T-helper 17 cell (primary cell): Measurements from ENCODE around the gene CD80. TPM values are rescaled to one million over a fixed set of nuclear protein-coding genes. Genes with fewer than 3 reads are reported as not detected.

Source experiments
- ATAC-seq: fragments of 150-1000 bp; cut with Tn5 transposase; 2 replicates; pipeline ENCODE4 v1.10.0; 2021; ENCODE audit warnings: mild to moderate bottlenecking, moderate library complexity
- DNase-seq, 3 donors: peaks; one replicate each; pipeline versions ENCODE4 v3.0.0 to v3.0.0-alpha.2; 2020 to 2021
- H3K9me3 ChIP-seq: one replicate; pipeline ENCODE4 v1.7.0; 2013; ENCODE audit warnings: low read length, mild to moderate bottlenecking; ENCODE audit not compliant: control insufficient read depth, poor library complexity, severe bottlenecking
- H3K27ac Mint-ChIP-seq: one replicate; pipeline ENCODE4 v1.8.0; 2022; ENCODE audit warnings: mild to moderate bottlenecking, moderate library complexity, mixed read lengths
- H3K27me3 Mint-ChIP-seq: one replicate; pipeline ENCODE4 v1.8.0; 2022; ENCODE audit warnings: mixed read lengths
- H3K36me3 Mint-ChIP-seq: one replicate; pipeline ENCODE4 v1.8.0; 2022; ENCODE audit warnings: low read depth, mixed read lengths
- H3K4me1 Mint-ChIP-seq: one replicate; pipeline ENCODE4 v1.8.0; 2022; ENCODE audit warnings: mild to moderate bottlenecking, mixed read lengths
- H3K4me3 Mint-ChIP-seq: one replicate; pipeline ENCODE4 v1.8.0; 2022; ENCODE audit warnings: mild to moderate bottlenecking, moderate library complexity, mixed read lengths
- total RNA-seq, 4 donors: library from RNA in 2 of 4; stranded (reverse) in 2 of 4; gene quantifications; one replicate each; pipeline ENCODE4 v1.2.3 and lab custom pipeline; 2022 to 2026

The CD80 gene
- total RNA-seq, 2 donors from 2014 or later, result 13.9 to 14.1 TPM

DNA sequence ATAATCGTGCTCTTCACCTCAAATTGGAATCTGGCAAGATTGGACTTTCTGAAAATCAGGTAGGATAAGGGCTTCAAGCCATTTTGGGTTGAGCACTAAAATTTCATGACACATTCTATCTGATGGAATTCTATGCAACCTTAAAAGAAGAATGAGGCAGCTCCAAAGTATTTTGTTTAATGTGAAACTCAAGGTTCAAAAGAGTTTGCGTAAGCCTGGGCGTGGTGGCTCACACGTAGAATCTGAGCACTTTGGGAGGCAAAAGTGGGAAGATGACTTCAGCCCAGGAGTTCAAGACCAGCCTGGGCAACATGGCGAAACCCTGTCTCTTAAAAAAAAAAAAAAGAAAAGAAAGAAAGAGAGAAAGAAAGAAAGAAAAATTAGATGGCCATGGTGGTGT is 34.7 kb upstream of the CD80 start:
- H3K27me3 Mint-ChIP-seq, result peaks cover 29% of the 10 kb centered on the region
- H3K4me3 Mint-ChIP-seq, result no peak overlapping the region
- peaks cover 13% of the 10 kb centered on the region for H3K4me1 Mint-ChIP-seq
- H3K27ac Mint-ChIP-seq, result no peak overlapping the region
- H3K36me3 Mint-ChIP-seq, result peaks cover 2% of the 10 kb centered on the region
- H3K9me3 ChIP-seq, result no peaks in the 10 kb centered on the region
- ATAC-seq (no peak), DNase-seq (no peak)

DNA sequence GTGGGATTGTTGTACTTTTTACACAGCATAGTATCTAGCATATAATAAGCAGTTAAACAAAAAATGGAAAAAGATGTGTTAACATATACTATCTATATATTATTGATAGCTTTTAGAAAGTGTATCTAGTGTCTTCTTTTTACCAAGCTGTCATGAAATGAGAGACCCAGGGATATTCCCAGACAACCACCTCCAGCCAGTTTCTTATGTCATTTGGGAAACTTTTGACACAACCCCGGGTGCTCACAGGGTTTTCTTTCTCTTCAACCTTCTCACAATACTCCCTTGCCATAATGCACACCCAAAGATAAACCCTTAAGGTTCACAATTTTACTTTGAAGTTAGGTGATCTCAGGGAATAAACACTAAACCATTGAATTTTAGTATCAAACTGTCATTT is 33.4 kb upstream of the CD80 start:
- DNase-seq, result no peak
- Mint-ChIP-seq H3K4me3 (no peak overlapping the region), H3K36me3 (no peaks in the 10 kb centered on the region), H3K4me1 (peaks cover 10% of the 10 kb centered on the region), H3K27me3 (peaks cover 24% of the 10 kb centered on the region), H3K27ac (no peak overlapping the region)
- H3K9me3 ChIP-seq, result no peaks in the 10 kb centered on the region
- no peak for ATAC-seq

DNA sequence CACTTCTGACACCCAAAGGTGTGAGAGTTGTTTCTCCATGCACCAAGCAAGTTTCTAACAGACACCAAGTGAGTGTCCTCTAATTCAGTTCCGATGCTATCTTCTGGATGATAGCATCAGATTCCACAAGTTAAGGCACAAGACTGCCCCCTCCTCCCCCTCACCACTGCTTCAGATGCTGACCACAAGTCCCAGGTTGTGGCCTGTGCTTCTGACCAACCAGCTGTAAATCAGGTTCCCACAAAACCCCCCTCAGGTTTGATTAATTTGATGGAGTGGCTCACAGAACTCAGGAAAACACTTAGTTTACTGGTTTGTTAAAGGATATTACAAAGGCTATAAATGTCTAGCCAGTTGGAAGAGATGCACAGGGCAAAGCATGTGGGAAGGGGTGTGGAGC is 31.3 kb upstream of the CD80 start:
- no peak for DNase-seq
- H3K4me1 Mint-ChIP-seq, result peaks cover 13% of the 10 kb centered on the region
- no peak for ATAC-seq
- no peak overlapping the region for H3K27ac Mint-ChIP-seq
- peaks cover 24% of the 10 kb centered on the region for H3K27me3 Mint-ChIP-seq
- H3K36me3 Mint-ChIP-seq, result no peaks in the 10 kb centered on the region
- no peak overlapping the region for H3K4me3 Mint-ChIP-seq
- H3K9me3 ChIP-seq, result no peaks in the 10 kb centered on the region

DNA sequence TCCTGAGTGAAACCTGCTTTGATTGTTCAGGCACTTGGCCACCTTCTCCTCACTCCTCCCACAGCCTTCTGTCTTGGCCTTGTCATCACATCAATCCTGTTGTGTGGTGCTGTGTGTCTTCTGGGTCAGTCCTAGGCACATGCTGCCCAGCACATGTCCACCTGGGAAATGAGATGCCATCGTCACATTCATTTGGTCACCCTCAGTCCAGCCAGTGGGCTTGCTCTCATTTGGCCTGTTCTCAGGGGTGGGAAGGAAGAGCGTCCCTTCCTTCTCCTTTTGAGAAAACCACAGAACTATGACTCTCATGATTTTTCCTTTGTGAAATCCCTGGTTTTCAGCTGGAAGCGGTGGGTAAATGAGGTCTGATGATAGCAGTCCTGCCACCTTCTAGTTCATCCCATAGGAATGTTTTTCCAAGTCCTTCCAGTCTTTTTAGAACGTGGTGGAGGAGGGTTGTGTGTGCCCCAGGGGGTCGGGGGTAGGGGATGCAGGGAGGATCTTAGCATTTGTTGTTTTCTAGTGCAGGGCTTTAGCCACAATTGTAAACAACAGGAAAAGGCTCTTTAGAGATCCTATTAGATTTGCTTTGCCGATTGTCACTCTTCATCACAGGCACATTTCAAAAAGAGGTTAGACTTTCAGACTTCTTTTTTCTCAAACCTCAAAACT is 29.8 kb upstream of the CD80 start:
- Mint-ChIP-seq H3K36me3 (no peaks in the 10 kb centered on the region), H3K27me3 (peaks cover 24% of the 10 kb centered on the region), H3K4me1 (peaks cover 13% of the 10 kb centered on the region), H3K4me3 (no peak overlapping the region), H3K27ac (peak overlapping the region; percentile 14)
- no peak for ATAC-seq
- no peaks in the 10 kb centered on the region for H3K9me3 ChIP-seq
- no peak for DNase-seq

DNA sequence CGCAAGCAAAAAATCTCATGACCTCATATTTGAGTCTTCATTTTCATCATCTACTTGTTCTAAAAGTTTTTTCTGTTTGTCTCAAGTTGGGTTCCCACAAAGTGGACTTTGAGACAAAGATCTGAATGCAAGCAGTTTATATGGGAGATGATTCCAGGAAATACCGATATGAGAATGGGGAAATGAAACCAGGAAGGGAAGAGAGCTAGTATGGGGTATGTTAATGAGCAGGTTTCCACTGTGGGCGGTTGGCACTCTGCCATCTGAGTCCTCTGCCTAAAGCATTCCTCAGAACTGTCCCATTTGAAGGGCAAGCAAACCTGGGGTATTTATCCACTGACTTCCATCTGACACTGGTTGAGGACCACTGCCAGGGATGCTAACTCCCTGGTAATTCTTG is 28.7 kb upstream of the CD80 start:
- peaks cover 13% of the 10 kb centered on the region for H3K27me3 Mint-ChIP-seq
- peaks cover 13% of the 10 kb centered on the region for H3K4me1 Mint-ChIP-seq
- ATAC-seq (no peak), DNase-seq (no peak)
- no peak overlapping the region for H3K4me3 Mint-ChIP-seq
- no peak overlapping the region for H3K27ac Mint-ChIP-seq
- no peaks in the 10 kb centered on the region for H3K36me3 Mint-ChIP-seq
- no peaks in the 10 kb centered on the region for H3K9me3 ChIP-seq

DNA sequence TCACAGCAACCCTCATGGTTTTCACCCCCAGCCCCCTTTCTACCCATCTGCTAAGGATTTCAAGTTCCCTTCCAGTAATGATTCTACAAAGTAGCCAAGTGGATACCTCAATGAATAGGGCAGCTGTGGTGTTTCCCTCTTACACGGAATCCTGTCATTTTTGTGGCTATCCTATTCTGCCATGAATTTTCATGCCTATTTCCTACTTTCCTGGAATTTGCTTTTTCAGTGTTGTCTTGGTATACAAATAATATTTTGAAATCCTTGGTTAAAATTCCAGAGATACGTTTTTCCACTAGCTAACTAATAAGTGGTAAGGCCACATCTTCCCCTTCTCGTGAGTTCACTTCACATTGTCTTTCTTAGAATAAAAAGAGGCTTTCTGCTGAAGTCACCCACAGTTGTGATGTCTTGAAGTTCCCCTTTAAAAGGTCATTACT is 27.3 kb upstream of the CD80 start:
- Mint-ChIP-seq H3K27ac (no peak overlapping the region), H3K27me3 (peaks cover 4% of the 10 kb centered on the region), H3K36me3 (no peaks in the 10 kb centered on the region), H3K4me3 (no peak overlapping the region), H3K4me1 (peaks cover 19% of the 10 kb centered on the region)
- DNase-seq, result no peak
- no peaks in the 10 kb centered on the region for H3K9me3 ChIP-seq
- no peak for ATAC-seq

DNA sequence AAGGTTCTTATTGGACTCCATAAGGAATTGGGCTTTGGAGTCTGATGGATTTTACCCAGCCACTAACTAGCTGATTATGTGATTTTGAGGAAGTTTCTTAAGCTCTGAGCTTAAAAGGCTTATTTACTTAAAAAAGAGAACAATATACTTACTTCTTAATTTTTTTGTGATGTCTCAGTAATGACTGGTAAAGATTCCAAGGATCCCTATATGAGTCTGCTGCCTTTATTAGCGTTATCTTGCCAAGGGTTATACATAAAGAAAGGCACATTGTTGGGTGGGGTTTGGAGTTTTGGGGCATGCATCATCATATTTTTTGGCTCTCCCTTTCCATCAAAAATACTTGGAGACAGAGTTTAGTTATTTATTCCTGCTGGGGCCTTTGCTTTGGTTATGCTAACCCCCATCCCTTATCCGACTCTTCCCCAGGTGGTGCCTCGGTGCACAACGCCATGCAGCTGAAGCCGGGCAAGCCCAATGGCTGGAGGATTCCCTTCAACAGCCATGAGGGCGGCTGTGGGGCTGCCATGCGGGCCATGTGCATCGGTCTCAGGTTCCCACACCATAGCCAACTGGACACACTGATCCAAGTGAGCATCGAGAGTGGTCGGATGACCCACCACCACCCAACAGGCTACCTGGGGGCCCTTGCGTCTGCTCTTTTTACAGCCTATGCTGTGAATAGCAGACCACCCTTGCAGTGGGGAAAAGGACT is 26.6 kb upstream of the CD80 start:
- no peak overlapping the region for H3K4me3 Mint-ChIP-seq
- no peak for ATAC-seq
- H3K9me3 ChIP-seq, result no peaks in the 10 kb centered on the region
- H3K4me1 Mint-ChIP-seq, result peaks cover 19% of the 10 kb centered on the region
- no peak for DNase-seq
- H3K36me3 Mint-ChIP-seq, result no peaks in the 10 kb centered on the region
- H3K27ac Mint-ChIP-seq, result no peak overlapping the region
- H3K27me3 Mint-ChIP-seq, result peaks cover 4% of the 10 kb centered on the region

DNA sequence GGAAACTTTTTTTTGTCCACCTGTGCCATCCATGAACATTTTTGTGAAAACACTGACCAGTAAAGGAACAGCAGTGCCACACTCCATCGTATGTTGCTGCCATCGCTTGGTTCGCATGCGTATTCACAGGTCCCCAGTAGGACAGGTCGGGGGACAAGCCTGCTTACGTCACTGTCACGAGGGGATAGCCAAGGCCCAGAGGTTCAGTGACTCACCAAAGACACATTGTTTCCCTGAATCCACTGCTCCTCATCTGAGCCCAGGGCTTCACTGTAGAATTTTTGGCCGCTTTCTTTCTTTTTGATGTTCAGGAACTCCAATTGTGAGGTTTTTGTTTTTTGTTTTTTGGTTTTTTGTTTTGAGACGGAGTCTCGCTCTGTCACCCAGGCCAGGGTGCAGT is 25.8 kb upstream of the CD80 start:
- DNase-seq (no peak), ATAC-seq (no peak)
- peak overlapping the region; percentile 9 for H3K27ac Mint-ChIP-seq
- no peaks in the 10 kb centered on the region for H3K9me3 ChIP-seq
- no peaks in the 10 kb centered on the region for H3K36me3 Mint-ChIP-seq
- peaks cover 22% of the 10 kb centered on the region for H3K4me1 Mint-ChIP-seq
- H3K27me3 Mint-ChIP-seq, result peaks cover 4% of the 10 kb centered on the region
- H3K4me3 Mint-ChIP-seq, result no peak overlapping the region

DNA sequence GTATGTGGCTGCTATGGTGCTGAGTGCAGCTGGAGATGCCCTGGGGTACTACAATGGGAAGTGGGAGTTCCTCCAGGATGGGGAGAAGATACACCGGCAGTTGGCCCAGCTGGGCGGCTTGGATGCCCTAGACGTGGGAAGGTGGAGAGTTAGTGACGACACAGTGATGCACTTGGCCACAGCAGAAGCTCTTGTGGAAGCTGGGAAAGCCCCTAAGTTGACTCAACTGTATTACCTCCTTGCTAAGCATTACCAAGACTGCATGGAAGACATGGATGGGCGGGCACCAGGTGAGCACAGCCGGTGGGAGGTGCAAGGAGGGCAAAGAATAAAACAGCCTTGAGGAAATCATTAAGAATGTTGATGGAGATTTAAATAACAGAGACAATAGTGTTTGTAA is 22.8 kb upstream of the CD80 start:
- peak; percentile 70 for ATAC-seq

DNA sequence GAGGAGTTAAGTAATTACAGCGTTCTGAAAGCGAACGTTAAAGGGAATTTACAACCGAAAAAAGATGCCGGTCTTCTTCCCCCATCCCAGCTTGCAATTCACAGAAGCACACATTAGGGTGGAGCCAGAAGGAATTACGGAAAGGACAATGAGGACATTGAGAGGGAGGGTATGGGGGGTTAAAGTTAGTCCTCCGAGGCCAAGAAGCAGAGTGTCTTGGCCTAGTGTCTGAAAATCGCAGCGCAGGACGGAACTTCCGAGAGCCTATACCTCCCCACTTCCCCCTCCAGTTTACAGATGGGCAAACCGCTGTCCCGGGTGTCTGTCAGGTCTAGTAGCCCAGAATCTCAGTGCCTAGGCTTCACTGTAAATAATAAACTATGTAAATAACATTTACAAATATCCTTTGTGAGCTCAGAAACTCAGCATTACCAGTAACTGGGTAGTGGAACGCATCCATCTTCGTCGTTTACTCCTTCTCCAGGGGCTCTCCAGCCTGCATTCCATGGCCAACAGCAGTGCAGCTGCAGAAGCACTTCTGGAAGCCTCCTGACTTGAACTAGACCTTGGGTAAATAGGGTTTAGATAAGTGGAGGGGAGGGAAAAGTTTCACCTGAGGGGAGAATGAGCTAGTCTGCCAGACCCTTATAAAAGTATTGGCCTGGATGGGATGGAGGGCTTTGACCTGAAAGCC is 20.8 kb upstream of the CD80 start:
- peak overlapping the region; percentile 96 for H3K4me3 Mint-ChIP-seq
- peaks cover 16% of the 10 kb centered on the region for H3K4me1 Mint-ChIP-seq
- peak; percentile 54 for ATAC-seq
- H3K36me3 Mint-ChIP-seq, result peaks cover 3% of the 10 kb centered on the region
- H3K27me3 Mint-ChIP-seq, result no peaks in the 10 kb centered on the region
- no peak for DNase-seq
- no peaks in the 10 kb centered on the region for H3K9me3 ChIP-seq
- peak overlapping the region; percentile 96 for H3K27ac Mint-ChIP-seq

More for the DNA sequence above, 22.8 kb upstream of the CD80 start:
- Mint-ChIP-seq H3K4me3 (no peak overlapping the region), H3K4me1 (peaks cover 22% of the 10 kb centered on the region), H3K36me3 (peaks cover 3% of the 10 kb centered on the region), H3K27ac (peak overlapping the region; percentile 37), H3K27me3 (no peaks in the 10 kb centered on the region)
- no peaks in the 10 kb centered on the region for H3K9me3 ChIP-seq
- DNase-seq, result peak in 1 of 3 donors; percentile 14

DNA sequence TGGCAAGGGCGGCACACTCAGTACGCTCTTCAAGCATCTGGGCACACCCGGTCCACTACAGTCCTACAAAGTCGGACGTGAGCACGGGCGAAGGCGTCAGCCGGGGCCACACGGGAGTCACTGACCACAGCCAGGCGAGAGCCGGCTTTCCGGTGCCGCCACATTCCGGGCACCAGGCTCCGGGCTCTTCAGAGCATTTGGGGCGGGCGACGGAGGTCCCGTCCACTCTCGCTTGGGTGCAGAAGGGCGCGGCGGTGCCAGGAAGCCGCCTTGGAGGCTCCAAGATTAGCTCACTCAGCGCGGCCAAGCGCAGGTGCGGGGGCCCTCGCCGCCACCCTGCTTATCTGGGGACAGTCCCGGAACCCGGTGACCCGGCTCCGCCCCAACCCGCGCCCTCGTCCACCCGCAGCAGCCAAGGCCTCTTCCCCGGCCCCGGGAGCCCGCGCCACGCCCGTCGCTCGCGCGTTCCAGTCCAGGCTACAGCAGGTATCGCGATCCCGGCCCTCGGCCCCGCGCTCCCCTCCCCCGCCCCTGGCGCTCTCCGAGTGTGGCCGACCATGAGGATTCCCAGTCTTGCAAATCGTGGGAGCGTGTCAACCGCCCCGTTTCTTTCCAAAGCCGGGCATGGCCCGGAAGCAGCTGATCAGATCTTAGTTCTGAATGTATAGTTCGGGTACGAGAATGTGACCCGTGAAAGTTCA is 20.1 kb upstream of the CD80 start, which contains the start of gene ADPRH:
Gene ADPRH, plus strand, starts transcription at position 127 of the 701 bp plus-strand sequence. CDS start 2,678 bp downstream, outside the sequence.
- Mint-ChIP-seq H3K4me1 (peaks cover 16% of the 10 kb centered on the region), H3K27me3 (no peaks in the 10 kb centered on the region), H3K36me3 (peaks cover 3% of the 10 kb centered on the region), H3K4me3 (peak within 1 kb of the TSS; percentile 96), H3K27ac (peak within 1 kb of the TSS; percentile 96)
- ATAC-seq, result peak; percentile 76
- H3K9me3 ChIP-seq, result no peaks in the 10 kb centered on the region
- peak; percentile 48 to 51 (median 49) for DNase-seq

DNA sequence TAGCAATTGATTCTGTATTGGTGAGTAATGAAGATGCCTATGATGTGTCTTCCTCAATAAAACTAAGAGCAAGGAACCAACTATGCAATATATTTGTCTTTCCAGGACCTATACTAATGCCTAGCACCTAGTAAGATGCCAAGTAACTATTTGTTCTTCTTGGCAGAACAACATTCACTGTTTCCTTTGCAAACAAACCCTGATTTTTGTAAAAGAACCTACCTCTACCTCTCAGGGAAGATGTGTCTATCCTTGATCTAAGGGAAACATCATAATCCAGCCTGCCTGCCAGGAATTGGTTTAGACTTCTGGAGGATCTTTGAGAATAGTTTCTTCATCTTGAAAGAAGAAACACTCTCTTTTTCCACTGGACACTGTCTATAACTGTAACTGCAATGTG is 16.1 kb upstream of the CD80 start:
- no peaks in the 10 kb centered on the region for H3K9me3 ChIP-seq
- Mint-ChIP-seq H3K27me3 (no peaks in the 10 kb centered on the region), H3K4me3 (no peak overlapping the region), H3K36me3 (peaks cover 3% of the 10 kb centered on the region), H3K4me1 (peaks cover 9% of the 10 kb centered on the region), H3K27ac (no peak overlapping the region)
- DNase-seq, result no peak
- ATAC-seq, result no peak

DNA sequence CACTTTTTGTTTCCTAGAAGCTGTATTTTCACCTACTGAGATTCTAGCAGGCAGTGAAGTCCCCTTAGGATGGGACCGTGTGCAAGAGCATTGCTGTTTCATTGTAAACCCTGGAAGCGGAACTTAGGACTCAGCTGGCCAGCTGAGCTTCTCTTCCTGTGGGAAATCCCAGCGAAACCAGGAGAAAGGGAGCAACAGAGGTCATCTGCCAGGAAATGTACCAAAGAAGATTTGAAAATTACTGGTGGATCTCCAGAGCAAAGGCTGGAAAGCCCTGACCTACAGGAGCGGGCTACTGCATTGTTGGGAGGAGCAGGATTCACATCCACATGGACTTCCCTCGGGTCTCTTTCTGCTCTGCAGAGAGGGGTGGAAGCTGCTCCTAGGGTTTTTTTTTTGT is 12.3 kb upstream of the CD80 start:
- H3K9me3 ChIP-seq, result no peaks in the 10 kb centered on the region
- Mint-ChIP-seq H3K36me3 (no peaks in the 10 kb centered on the region), H3K27me3 (no peaks in the 10 kb centered on the region), H3K4me1 (no peaks in the 10 kb centered on the region), H3K4me3 (no peak overlapping the region), H3K27ac (no peak overlapping the region)
- DNase-seq (no peak), ATAC-seq (no peak)
